HepG2 (cell line): Measurements from ENCODE around the gene LAMC3. TPM values are rescaled to one million over a fixed set of nuclear protein-coding genes. Genes with fewer than 3 reads are reported as not detected.

Experiments used
- ATAC-seq: fragments of 200-7000 bp; cut with Tn5 transposase; 3 replicates; pipeline ENCODE4 v1.9.1; 2020; ENCODE audit warnings: mild to moderate bottlenecking, moderate library complexity
- BruUV-seq: library from RNA; stranded (reverse); fragments of 400-500 nt; replicated peaks from 2 replicates; lab custom pipeline; 2021; lab: Mats Ljungman, UMichigan
- CTCF ChIA-PET: fragments of 300-600 bp; formaldehyde crosslinking; extraction: SDS; loops from one replicate; lab custom pipeline; 2021; ENCODE audit warnings: low total read pairs, inconsistent platforms, low intra/inter-chr PET ratio; lab: Yijun Ruan, JAX
- POLR2A ChIA-PET: fragments of 350-600 bp; sonication (Branson Sonifier 250); formaldehyde crosslinking; loops from one replicate; lab custom pipeline; 2020; ENCODE audit warnings: antibody characterized with exemption, inconsistent platforms; lab: Yijun Ruan, JAX
- DNase-seq: peaks from one replicate; pipeline ENCODE4 v3.0.0-alpha.2; 2015; ENCODE audit warnings: low spot score
- FAIRE-seq: peaks from 3 replicates; lab custom pipeline; 2011; peaks lifted over from hg19 to GRCh38; lab: Jason Lieb, UNC
- H2AFZ ChIP-seq: one replicate; pipeline ENCODE4 v1.6.1; 2011; ENCODE audit warnings: low read length, inconsistent platforms
- H3K27ac ChIP-seq: fragments of 300-600 bp; 3 replicates; pipeline ENCODE4 v1.8.0; 2011; ENCODE audit warnings: mixed run types, mild to moderate bottlenecking, mixed read lengths, low read length, inconsistent platforms; ENCODE audit not compliant: insufficient read depth; ENCODE audit errors: extremely low read length
- H3K27me3 ChIP-seq, 2 experiments: fragments of 200-600 bp in 1 of 2; 2 replicates in 1 of 2; 3 replicates in 1 of 2; pipeline versions ENCODE4 v1.6.0 to v1.8.0; 2011; ENCODE audit warnings: low read length in 2 of 2, mild to moderate bottlenecking in 2 of 2, moderate library complexity in 2 of 2, inconsistent platforms in 1 of 2; ENCODE audit not compliant: insufficient read depth in 2 of 2, control insufficient read depth in 1 of 2
- H3K36me3 ChIP-seq, 2 experiments: fragments of 200-600 bp in 1 of 2; replicated peaks in 1 of 2; 2 replicates in 1 of 2; 3 replicates in 1 of 2; pipeline versions ENCODE4 v1.5.1 to v1.8.0; 2011; ENCODE audit warnings: low read length in 2 of 2, inconsistent platforms in 1 of 2; ENCODE audit not compliant: insufficient read depth in 2 of 2, control insufficient read depth in 1 of 2
- H3K4me1 ChIP-seq: 2 replicates; pipeline ENCODE4 v1.5.1; 2012; ENCODE audit warnings: low read length, inconsistent platforms; ENCODE audit not compliant: insufficient read depth
- H3K4me2 ChIP-seq: 2 replicates; pipeline ENCODE4 v1.6.0; 2011; ENCODE audit warnings: low read depth, low read length, inconsistent platforms
- H3K4me3 ChIP-seq, 3 experiments: fragments of 200-600 bp in 1 of 3; sonication (generic), shearing (Covaris generic) in 1 of 3; replicated peaks in 1 of 3; 2 replicates each; pipeline ENCODE4 v1.5.1; 2011 to 2016; ENCODE audit warnings: low read length in 3 of 3, inconsistent platforms in 2 of 3, low read depth in 2 of 3, mild to moderate bottlenecking in 2 of 3, control low read depth in 1 of 3, mixed read lengths in 1 of 3; ENCODE audit not compliant: insufficient read depth in 1 of 3
- H3K79me2 ChIP-seq: one replicate; pipeline ENCODE4 v1.6.1; 2011; ENCODE audit warnings: low read length, inconsistent platforms; ENCODE audit not compliant: insufficient read depth
- H3K9ac ChIP-seq: 2 replicates; pipeline ENCODE4 v1.6.0; 2011; ENCODE audit warnings: mild to moderate bottlenecking, low read depth, low read length, inconsistent platforms; ENCODE audit not compliant: insufficient read depth
- H3K9me3 ChIP-seq: 2 replicates; pipeline ENCODE4 v1.5.1; 2012; ENCODE audit warnings: mild to moderate bottlenecking, low read length
- H4K20me1 ChIP-seq: 2 replicates; pipeline ENCODE4 v1.6.0; 2011; ENCODE audit warnings: inconsistent platforms, mild to moderate bottlenecking, low read length, moderate library complexity; ENCODE audit not compliant: insufficient read depth
- ELF4 ChIP-seq: sonication (generic); formaldehyde crosslinking; IDR thresholded peaks from 2 replicates; pipeline ENCODE4 v1.5.0; 2020; ENCODE audit warnings: missing genetic modification reagents, mild to moderate bottlenecking, moderate library complexity, borderline replicate concordance
- FLYWCH1 ChIP-seq: sonication (generic); formaldehyde crosslinking; IDR thresholded peaks from 2 replicates; pipeline ENCODE4 v1.8.1; 2023; ENCODE audit warnings: mild to moderate bottlenecking, missing genetic modification reagents
- HDAC2 ChIP-seq: sonication (generic); formaldehyde crosslinking; IDR thresholded peaks from 2 replicates; pipeline ENCODE4 v1.4.0; 2020; ENCODE audit warnings: missing genetic modification reagents
- SATB2 ChIP-seq: sonication (generic); formaldehyde crosslinking; IDR thresholded peaks from 2 replicates; pipeline ENCODE4 v1.5.0; 2020; ENCODE audit warnings: missing genetic modification reagents
- SP140L ChIP-seq: sonication (generic); formaldehyde crosslinking; IDR thresholded peaks from 2 replicates; pipeline ENCODE4 v1.4.0; 2020; ENCODE audit warnings: missing genetic modification reagents, borderline replicate concordance
- ZBTB43 ChIP-seq: sonication (generic); formaldehyde crosslinking; conservative IDR thresholded peaks from 2 replicates; pipeline ENCODE4 v1.4.0; 2020; ENCODE audit warnings: missing genetic modification reagents
- ZBTB46 ChIP-seq: sonication (generic); formaldehyde crosslinking; IDR thresholded peaks from 2 replicates; pipeline ENCODE4 v1.4.0; 2020; ENCODE audit warnings: mild to moderate bottlenecking, missing genetic modification reagents, borderline replicate concordance
- ZFP62 ChIP-seq: sonication (generic); formaldehyde crosslinking; IDR thresholded peaks from 2 replicates; pipeline ENCODE4 v1.4.0; 2020; ENCODE audit warnings: missing genetic modification reagents
- ZNF44 ChIP-seq: sonication (generic); formaldehyde crosslinking; IDR thresholded peaks from 2 replicates; pipeline ENCODE4 v1.5.1; 2020; ENCODE audit warnings: mild to moderate bottlenecking, missing genetic modification reagents
- ZNF605 ChIP-seq: sonication (generic); formaldehyde crosslinking; IDR thresholded peaks from 2 replicates; pipeline ENCODE4 v1.8.0; 2022; ENCODE audit warnings: mild to moderate bottlenecking, missing genetic modification reagents
- ZNF616 ChIP-seq: sonication (generic); formaldehyde crosslinking; IDR thresholded peaks from 2 replicates; pipeline ENCODE4 v1.5.0; 2020; ENCODE audit warnings: low read depth, mild to moderate bottlenecking, missing genetic modification reagents
- ZNF687 ChIP-seq: sonication (generic); formaldehyde crosslinking; IDR thresholded peaks from 2 replicates; pipeline ENCODE4 v1.5.1; 2020; ENCODE audit warnings: mild to moderate bottlenecking, missing genetic modification reagents, moderate library complexity
- ZNF790 ChIP-seq: sonication (generic); formaldehyde crosslinking; IDR thresholded peaks from 2 replicates; pipeline ENCODE4 v1.8.0; 2022; ENCODE audit warnings: missing genetic modification reagents, mild to moderate bottlenecking, borderline replicate concordance
- WGBS: methylation state at CpG from one replicate; pipeline ENCODE4 v1.1.6; 2017; ENCODE audit warnings: low lambda C conversion rate; 5-methylcytosine and 5-hydroxymethylcytosine counted together
- in situ Hi-C: cut with HindIII; loops from 2 replicates; pipeline ENCODE4 v1.10.0; 2017; ENCODE audit warnings: low pct_unique_long_range_greater_than_20kb; ENCODE audit not compliant: extremely low pct_ligation_motif_present
- intact Hi-C: fragments of 100-400 bp; cut with micrococcal nuclease; formaldehyde crosslinking; loops from one replicate; pipeline ENCODE4 v1.10.0; 2022; ENCODE audit not compliant: unreplicated experiment
- polyA plus RNA-seq, 8 experiments: library from polyadenylated mRNA; depleted of rRNA in 3 of 8; stranded (reverse) in 7 of 8; unstranded in 1 of 8; fragments of >200 nt; fragmentation: Illumina TruSeq in 4 of 8; extraction: Trizol in 4 of 8; gene quantifications; 2 replicates each; pipeline versions ENCODE4 v1.2.1 to v1.2.3, GENCODE V29; 2011 to 2016; ENCODE audit warnings: low read depth in 4 of 8, missing spikeins in 1 of 8, mixed read lengths in 1 of 8; ENCODE audit not compliant: insufficient read depth in 1 of 8
- total RNA-seq, 5 experiments: library from RNA; depleted of rRNA; stranded (reverse); fragments of >200 nt; fragmentation: Illumina TruSeq; extraction: Trizol; gene quantifications; 2 replicates each; pipeline ENCODE4 v1.2.3, GENCODE V29; 2016; ENCODE audit warnings: low read depth in 1 of 5

LAMC3 gene
- total and polyA plus RNA-seq, 2 of the 13 experiments (the other 11 are each of a cell fraction or from before 2014, with no cell fraction given), result 0.07 to 0.57 TPM

- 67% methylated on average over 22 of the region's 23 CpGs for WGBS
- no peak for FAIRE-seq
- intact Hi-C loops, result no loop called here
- H3K4me2 ChIP-seq, result no peak overlapping the region
- H3K27ac ChIP-seq, result no peak overlapping the region
- H3K79me2 ChIP-seq, result no peaks in the 10 kb centered on the region
- peaks cover 5% of the 10 kb centered on the region; the same call in 1 of the 2 replicates for H4K20me1 ChIP-seq
- no peaks in the 10 kb centered on the region for H3K4me1 ChIP-seq
- TF ChIP-seq ZNF687 (CRISPR knock-in tag), result no peak
- TF ChIP-seq ZNF616 (CRISPR knock-in tag), result no peak
- no peak for TF ChIP-seq ZBTB43 (CRISPR knock-in tag)
- TF ChIP-seq SP140L (CRISPR knock-in tag), result no peak
- no peak for TF ChIP-seq ZNF44
- no peak for TF ChIP-seq FLYWCH1
- no peak for TF ChIP-seq ZNF790
- TF ChIP-seq ELF4, result no peak
- TF ChIP-seq HDAC2 (CRISPR knock-in tag), result no peak
- TF ChIP-seq ZNF605 (CRISPR knock-in tag), result no peak
- TF ChIP-seq SATB2 (CRISPR knock-in tag), result no peak
- no peak for TF ChIP-seq ZFP62 (CRISPR knock-in tag)
- TF ChIP-seq ZBTB46, result no peak
- TF ChIP-seq, all 625 proteins: peak for 0
- Histone ChIP-seq H3K9ac (no peak overlapping the region), H3K27me3 (peaks cover 17 to 82% of the 10 kb centered on the region in 2 experiments; a peak in 4 of 5 replicates), H2AFZ (no peak overlapping the region), H3K36me3 (no peaks in the 10 kb centered on the region), H3K9me3 (no peaks in the 10 kb centered on the region), H3K4me3 (no peak overlapping the region)
- ChIA-PET CTCF (no interaction called here), POLR2A (no interaction called here)
- ATAC-seq (no peak), DNase-seq (no peak)
- no TSS peak for BruUV-seq
- in situ Hi-C loops, result no loop called here
Observed at GRCh38 chr9:131027048-131027871, 18.3 kb downstream of the LAMC3 start.
